OCI-LY1 (cell line): ENCODE measurements around the gene COG2.

Source experiments
- H2AFZ ChIP-seq: fragments of 200-600 bp; sonication (generic), shearing (Covaris generic); 2 replicates; pipeline ENCODE4 v1.6.0; 2014; ENCODE audit warnings: antibody characterized with exemption, mild to moderate bottlenecking, low read length
- H3F3A ChIP-seq: fragments of 200-600 bp; sonication (generic), shearing (Covaris generic); 2 replicates; pipeline ENCODE4 v1.6.0; 2014; ENCODE audit warnings: mild to moderate bottlenecking, antibody characterized with exemption, low read length, moderate library complexity; ENCODE audit not compliant: insufficient read depth
- H3K27ac ChIP-seq: fragments of 200-600 bp; sonication (generic); 2 replicates; pipeline ENCODE4 v1.5.1; 2014; ENCODE audit warnings: low read length, mixed run types, mild to moderate bottlenecking, low read depth; ENCODE audit not compliant: poor library complexity, severe bottlenecking
- H3K27me3 ChIP-seq: fragments of 200-600 bp; sonication (generic); 2 replicates; pipeline ENCODE4 v1.6.0; 2014; ENCODE audit warnings: antibody characterized with exemption, mild to moderate bottlenecking, low read length, moderate library complexity; ENCODE audit not compliant: insufficient read depth
- H3K36me3 ChIP-seq: fragments of 200-600 bp; sonication (generic); 2 replicates; pipeline ENCODE4 v1.6.1; 2014; ENCODE audit warnings: mild to moderate bottlenecking, antibody characterized with exemption, low read length, moderate library complexity, mixed read lengths; ENCODE audit not compliant: insufficient read depth
- H3K4me1 ChIP-seq: fragments of 200-600 bp; sonication (generic); 2 replicates; pipeline ENCODE4 v1.5.1; 2014; ENCODE audit warnings: mild to moderate bottlenecking, low read length, moderate library complexity; ENCODE audit not compliant: insufficient read depth, severe bottlenecking
- H3K4me2 ChIP-seq: fragments of 200-600 bp; sonication (generic), shearing (Covaris generic); 2 replicates; pipeline ENCODE4 v1.6.1; 2014; ENCODE audit warnings: low read length
- H3K4me3 ChIP-seq: fragments of 200-600 bp; sonication (generic); 2 replicates; pipeline ENCODE4 v1.5.1; 2014; ENCODE audit warnings: low read length, low read depth, mild to moderate bottlenecking, mixed read lengths; ENCODE audit not compliant: poor library complexity, severe bottlenecking
- H3K79me2 ChIP-seq: fragments of 200-600 bp; shearing (Covaris generic); 2 replicates; pipeline ENCODE4 v1.6.1; 2016; ENCODE audit warnings: mixed run types, low read length, mixed read lengths; ENCODE audit not compliant: insufficient read depth
- H3K9ac ChIP-seq: fragments of 200-600 bp; sonication (generic), shearing (Covaris generic); 2 replicates; pipeline ENCODE4 v1.6.1; 2014; ENCODE audit warnings: mild to moderate bottlenecking, low read length, mixed read lengths
- H3K9me2 ChIP-seq: fragments of 200-600 bp; sonication (generic), shearing (Covaris generic); 2 replicates; pipeline ENCODE4 v1.6.1; 2014; ENCODE audit warnings: low read depth, mild to moderate bottlenecking, low read length, mixed read lengths
- H3K9me3 ChIP-seq: fragments of 200-600 bp; shearing (Covaris generic); 2 replicates; pipeline ENCODE4 v1.6.1; 2014; ENCODE audit warnings: low read length, mixed read lengths
- H4K20me1 ChIP-seq: fragments of 200-600 bp; sonication (generic), shearing (Covaris generic); 2 replicates; pipeline ENCODE4 v1.6.0; 2016; ENCODE audit warnings: mild to moderate bottlenecking, low read length; ENCODE audit not compliant: insufficient read depth
- CTCF ChIP-seq: fragments of 200-600 bp; sonication (generic), shearing (Covaris generic); IDR thresholded peaks from 2 replicates; pipeline ENCODE4 v1.5.1; 2017; ENCODE audit warnings: mild to moderate bottlenecking, antibody characterized with exemption, low read length, moderate library complexity, mixed read lengths
- EZH2 ChIP-seq: fragments of 200-600 bp; sonication (generic), shearing (Covaris generic); IDR thresholded peaks from 2 replicates; pipeline ENCODE4 v1.8.0; 2017; ENCODE audit warnings: borderline replicate concordance, mixed run types, mild to moderate bottlenecking, antibody characterized with exemption, low read length, moderate library complexity, mixed read lengths

Gene COG2

GRCh38 chr1:230631477-230631876, 10.8 kb upstream of the COG2 start:
- H3K4me1 ChIP-seq = no peaks in the 10 kb centered on the region
- no peaks in the 10 kb centered on the region for H3K9me2 ChIP-seq
- H3K36me3 ChIP-seq = no peaks in the 10 kb centered on the region
- no peaks in the 10 kb centered on the region for H3K79me2 ChIP-seq
- H3K27me3 ChIP-seq = 0 out of 2 replicates have a peak, but pooled peaks cover 6% of the 10 kb centered on the region
- H3K4me2 ChIP-seq = no peak overlapping the region
- H3K27ac ChIP-seq = no peak overlapping the region
- no peak overlapping the region for H3K9ac ChIP-seq
- H3K9me3 ChIP-seq = no peaks in the 10 kb centered on the region
- H3F3A ChIP-seq = no peaks in the 10 kb centered on the region
- no peak overlapping the region for H2AFZ ChIP-seq
- H4K20me1 ChIP-seq = no peaks in the 10 kb centered on the region
- no peak overlapping the region for H3K4me3 ChIP-seq
- TF ChIP-seq CTCF (no peak), EZH2 (no peak)

GRCh38 chr1:230632273-230632873, 9.9 kb upstream of the COG2 start:
- Histone ChIP-seq H3K36me3 (no peaks in the 10 kb centered on the region), H3K4me3 (no peak overlapping the region), H3K4me2 (no peak overlapping the region), H3K27ac (no peak overlapping the region), H2AFZ (no peak overlapping the region), H3K79me2 (no peaks in the 10 kb centered on the region), H3K9ac (no peak overlapping the region), H3K27me3 (0 out of 2 replicates have a peak, but pooled peaks cover 6% of the 10 kb centered on the region), H3K9me3 (no peaks in the 10 kb centered on the region), H3F3A (no peaks in the 10 kb centered on the region), H3K4me1 (no peaks in the 10 kb centered on the region), H3K9me2 (no peaks in the 10 kb centered on the region), H4K20me1 (no peaks in the 10 kb centered on the region)
- TF ChIP-seq CTCF (peak; percentile 59), EZH2 (no peak)

- no peak for TF ChIP-seq EZH2
- TF ChIP-seq CTCF = no peak
These were observed 8.8 kb upstream of the COG2 start for GRCh38 chr1:230633469-230633868.

More at GRCh38 chr1:230633469-230633868, 8.8 kb upstream of the COG2 start:
- H4K20me1 ChIP-seq = no peaks in the 10 kb centered on the region
- H3K36me3 ChIP-seq = no peaks in the 10 kb centered on the region
- no peak overlapping the region for H3K9ac ChIP-seq
- no peaks in the 10 kb centered on the region for H3F3A ChIP-seq
- H3K4me3 ChIP-seq = no peak overlapping the region
- 0 out of 2 replicates have a peak, but pooled peaks cover 6% of the 10 kb centered on the region for H3K27me3 ChIP-seq
- H3K4me2 ChIP-seq = no peak overlapping the region
- no peak overlapping the region for H3K27ac ChIP-seq
- no peak overlapping the region for H2AFZ ChIP-seq
- no peaks in the 10 kb centered on the region for H3K9me3 ChIP-seq
- H3K79me2 ChIP-seq = no peaks in the 10 kb centered on the region
- H3K9me2 ChIP-seq = no peaks in the 10 kb centered on the region
- no peaks in the 10 kb centered on the region for H3K4me1 ChIP-seq
